PC-9 (cell line): ENCODE results near the gene USP2.

Experiments
- EZH2 ChIP-seq: fragments of 200-600 bp; sonication (generic); IDR thresholded peaks from 2 replicates; pipeline ENCODE4 v1.8.0; 2017; ENCODE audit warnings: antibody characterized with exemption, low read depth
- TF ChIP-seq, protein P1 (sequence below): fragments of 200-600 bp; sonication (generic); conservative IDR thresholded peaks from 2 replicates; pipeline ENCODE4 v1.6.1; 2017; ENCODE audit warnings: mixed run types, antibody characterized with exemption, mild to moderate bottlenecking, moderate library complexity

DNA sequence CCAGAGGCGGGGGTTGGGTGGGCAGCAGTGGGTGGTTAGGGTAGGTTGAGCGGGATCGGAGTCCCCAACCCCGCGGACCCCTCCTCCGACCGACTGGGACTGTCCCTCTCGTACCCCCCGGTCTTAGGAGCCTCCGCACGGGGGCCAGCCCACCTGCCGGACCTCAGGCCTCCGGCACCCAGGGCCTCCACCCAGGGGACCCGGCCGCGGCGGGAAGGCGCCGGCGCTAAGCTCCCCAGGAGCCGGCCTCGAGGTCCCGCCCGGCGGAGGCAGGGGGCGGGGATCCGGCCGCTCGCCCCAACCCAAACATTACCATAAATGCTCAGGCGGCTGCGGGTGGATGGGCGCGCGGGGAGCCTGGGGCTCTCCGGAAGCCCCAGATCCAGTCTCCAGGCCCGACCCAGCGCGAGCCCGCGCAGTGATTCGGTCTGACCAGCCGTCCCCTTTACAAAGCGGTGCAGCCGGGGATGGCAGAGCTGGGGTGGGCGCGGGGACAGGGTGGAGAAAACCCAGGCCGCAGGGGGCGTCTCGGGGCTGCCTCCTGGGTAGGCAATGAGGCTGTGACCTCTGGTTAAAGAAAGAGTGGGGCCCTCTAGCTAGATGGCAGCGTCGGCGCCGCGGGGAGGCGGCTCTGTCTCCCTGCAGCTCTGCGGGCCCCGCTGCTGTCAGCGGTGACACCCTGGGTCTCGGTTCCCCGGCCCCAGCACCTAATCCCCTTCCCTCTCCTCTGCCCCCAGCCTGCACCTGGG is 60.5 kb downstream of the USP2 start:
- TF ChIP-seq, protein P1, sequence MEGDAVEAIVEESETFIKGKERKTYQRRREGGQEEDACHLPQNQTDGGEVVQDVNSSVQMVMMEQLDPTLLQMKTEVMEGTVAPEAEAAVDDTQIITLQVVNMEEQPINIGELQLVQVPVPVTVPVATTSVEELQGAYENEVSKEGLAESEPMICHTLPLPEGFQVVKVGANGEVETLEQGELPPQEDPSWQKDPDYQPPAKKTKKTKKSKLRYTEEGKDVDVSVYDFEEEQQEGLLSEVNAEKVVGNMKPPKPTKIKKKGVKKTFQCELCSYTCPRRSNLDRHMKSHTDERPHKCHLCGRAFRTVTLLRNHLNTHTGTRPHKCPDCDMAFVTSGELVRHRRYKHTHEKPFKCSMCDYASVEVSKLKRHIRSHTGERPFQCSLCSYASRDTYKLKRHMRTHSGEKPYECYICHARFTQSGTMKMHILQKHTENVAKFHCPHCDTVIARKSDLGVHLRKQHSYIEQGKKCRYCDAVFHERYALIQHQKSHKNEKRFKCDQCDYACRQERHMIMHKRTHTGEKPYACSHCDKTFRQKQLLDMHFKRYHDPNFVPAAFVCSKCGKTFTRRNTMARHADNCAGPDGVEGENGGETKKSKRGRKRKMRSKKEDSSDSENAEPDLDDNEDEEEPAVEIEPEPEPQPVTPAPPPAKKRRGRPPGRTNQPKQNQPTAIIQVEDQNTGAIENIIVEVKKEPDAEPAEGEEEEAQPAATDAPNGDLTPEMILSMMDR = no peak
- TF ChIP-seq EZH2 = no peak
